ENCODE results near the gene EPB41L4B.

- no peak for TF ChIP-seq EGR1 (IDR thresholded peaks at IDR 0.05; ENCODE audit: low read depth)
- TF ChIP-seq RAD21 (IDR thresholded peaks at IDR 0.05; ENCODE audit: low read depth) = no peak
- TF ChIP-seq ATF3 (IDR thresholded peaks at IDR 0.05) = no peak
- TF ChIP-seq CTCF (IDR thresholded peaks at IDR 0.05 in 2 of 3, conservative IDR thresholded peaks at IDR 0.05 in 1 of 3; ENCODE audit: borderline replicate concordance in 1 of 3, insufficient read depth in 1 of 3, low read depth in 2 of 3, low read length in 2 of 3) = no peak
- TF ChIP-seq EZH2 (IDR thresholded peaks at IDR 0.05) = no peak
- TF ChIP-seq TCF7L2 (IDR thresholded peaks at IDR 0.05; ENCODE audit: borderline replicate concordance, extremely low read depth, insufficient read depth, insufficient read length) = no peak
- no peak for TF ChIP-seq POLR2AphosphoS5 (IDR thresholded peaks at IDR 0.05; ENCODE audit: low read depth, low read length)
- no peak for TF ChIP-seq ELF1 (IDR thresholded peaks at IDR 0.05; ENCODE audit: borderline replicate concordance, low read depth)
- TF ChIP-seq REST (IDR thresholded peaks at IDR 0.05; ENCODE audit: low read depth) = no peak
- TF ChIP-seq MAX (IDR thresholded peaks at IDR 0.05) = no peak
- no peak for TF ChIP-seq POLR2A (IDR thresholded peaks at IDR 0.05; ENCODE audit: borderline replicate concordance, extremely low read depth, insufficient read depth, insufficient read length)
Measured at GRCh38 chr9:109273869-109274268, 47.0 kb downstream of the EPB41L4B start.
